ENCODE measurements around the gene CSTPP1. TPM values are rescaled to one million over a fixed set of nuclear protein-coding genes. Genes with fewer than 3 reads are reported as not detected.
A peak's percentile ranks its signal among the peaks of the same experiment; 100 is the strongest.
"Not testable (repeated sequence)": the region's sequence is repeated elsewhere in the genome, so short reads cannot be mapped to it uniquely, and the experiment has no call there.

The CSTPP1 gene
- total RNA-seq, 1 donor from 2014 or later, result 58.5 TPM

GRCh38 chr11:46917109-46917761, 19.3 kb upstream of the CSTPP1 start:
- TF ChIP-seq CTCF (conservative IDR thresholded peaks at IDR 0.05), result no peak
- peaks cover 6% of the 10 kb centered on the region for H3K27me3 Mint-ChIP-seq (ENCODE audit: low read depth)
- H3K27ac Mint-ChIP-seq (ENCODE audit: unreplicated experiment), result no peak overlapping the region
- peak overlapping the region; percentile 97 for H3K4me3 Mint-ChIP-seq
- H3K36me3 Mint-ChIP-seq (ENCODE audit: low read depth), result no peaks in the 10 kb centered on the region
- H3K9me3 Mint-ChIP-seq, result no peaks in the 10 kb centered on the region
- peaks cover 56% of the 10 kb centered on the region for H3K4me1 Mint-ChIP-seq
- DNase-seq (ENCODE audit: low read depth, low spot score), result no peak

GRCh38 chr11:46917762-46918082, 18.8 kb upstream of the CSTPP1 start:
- peaks cover 51% of the 10 kb centered on the region for H3K4me1 Mint-ChIP-seq
- no peak for DNase-seq (ENCODE audit: low read depth, low spot score)
- no peak for TF ChIP-seq CTCF (conservative IDR thresholded peaks at IDR 0.05)
- H3K27me3 Mint-ChIP-seq (ENCODE audit: low read depth), result peaks cover 6% of the 10 kb centered on the region
- H3K27ac Mint-ChIP-seq (ENCODE audit: unreplicated experiment), result no peak overlapping the region
- no peaks in the 10 kb centered on the region for H3K9me3 Mint-ChIP-seq
- H3K36me3 Mint-ChIP-seq (ENCODE audit: low read depth), result no peaks in the 10 kb centered on the region
- peak overlapping the region; percentile 95 for H3K4me3 Mint-ChIP-seq

DNA sequence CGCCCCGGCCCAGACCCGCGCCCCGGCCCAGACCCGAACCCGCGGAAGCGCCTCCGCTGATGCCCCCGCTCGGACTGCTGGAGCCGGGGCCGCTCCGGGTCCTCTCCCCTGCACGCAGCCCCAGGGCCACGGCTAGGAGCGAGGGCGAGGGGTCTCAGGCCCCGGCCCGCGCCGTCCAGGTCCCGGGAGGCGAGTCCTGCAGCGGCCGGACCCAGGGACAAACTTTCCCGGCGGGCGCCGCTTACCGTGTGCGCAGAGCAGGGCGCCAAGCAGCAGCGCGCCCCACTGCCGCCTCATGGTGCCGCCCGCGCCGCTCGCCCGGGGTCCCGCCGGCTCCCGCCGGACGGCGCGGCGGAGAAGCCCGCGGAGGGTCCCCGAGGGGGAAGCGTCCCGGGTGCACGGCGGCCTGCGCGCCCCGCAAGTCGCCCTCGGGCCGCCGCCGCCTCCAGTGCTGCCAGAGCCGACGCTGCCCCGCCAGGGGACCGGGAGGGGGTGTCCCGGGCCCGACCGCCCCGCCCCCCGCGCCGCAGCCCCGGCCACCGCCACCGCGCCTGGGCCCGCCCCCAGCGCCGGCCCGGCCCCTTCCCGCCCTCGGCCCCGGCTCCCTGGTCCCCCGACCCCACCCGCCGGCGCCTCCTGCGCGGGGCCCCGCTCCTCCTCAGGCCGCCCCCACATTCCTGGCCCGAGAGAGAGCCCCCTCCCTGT, 18.3 kb upstream of the CSTPP1 start, which contains the start of gene LRP4:
TSS of gene LRP4 (minus strand) at position 468 of the 705 bp plus-strand sequence. CDS start at position 297, 171 bp downstream.
- Mint-ChIP-seq H3K36me3 (ENCODE audit: low read depth) (no peaks in the 10 kb centered on the region), H3K27ac (ENCODE audit: unreplicated experiment) (peak within 1 kb of the TSS; percentile 70), H3K27me3 (ENCODE audit: low read depth) (peaks cover 4% of the 10 kb centered on the region), H3K9me3 (no peaks in the 10 kb centered on the region), H3K4me1 (peaks cover 46% of the 10 kb centered on the region), H3K4me3 (peak within 1 kb of the TSS; percentile 96)
- DNase-seq (ENCODE audit: low read depth, low spot score), result peak; percentile 39
- TF ChIP-seq CTCF (conservative IDR thresholded peaks at IDR 0.05), result no peak

DNA sequence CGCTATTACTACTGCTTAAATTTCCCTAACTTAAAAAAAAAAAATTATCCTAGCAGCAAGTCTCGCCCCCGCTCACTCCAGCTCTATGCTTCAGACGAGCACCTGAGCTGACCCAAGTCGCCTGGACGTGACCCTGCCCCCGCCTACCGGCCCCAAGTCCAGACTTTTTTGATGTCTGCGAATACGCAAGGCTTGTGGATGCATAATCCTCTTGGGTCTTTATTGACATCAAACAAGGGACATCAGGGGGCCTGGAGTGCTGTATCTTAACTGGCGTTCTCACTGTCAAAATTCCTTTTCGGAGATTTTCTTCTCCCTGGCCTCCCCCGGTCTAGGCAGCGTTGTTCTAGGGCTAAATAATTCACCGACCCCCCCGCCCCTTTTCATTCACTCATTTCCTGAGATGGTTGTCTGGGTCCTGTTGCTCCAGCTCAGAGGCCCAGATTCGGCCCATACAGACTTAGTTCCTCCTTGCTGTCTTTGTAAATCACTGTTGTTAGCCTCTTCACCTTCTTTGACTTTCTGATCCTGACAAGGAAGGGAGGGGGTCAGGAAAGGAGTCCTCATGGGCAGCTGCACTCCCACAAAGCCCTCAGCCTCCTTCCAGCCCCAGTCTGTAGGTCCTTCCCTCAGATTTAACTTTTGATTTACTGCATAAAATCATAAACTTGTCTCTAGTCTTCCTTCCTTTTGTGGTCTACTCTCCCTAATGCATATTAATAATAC, 17.6 kb upstream of the CSTPP1 start:
- Mint-ChIP-seq H3K27ac (ENCODE audit: unreplicated experiment) (peak overlapping the region; percentile 70), H3K27me3 (ENCODE audit: low read depth) (peaks cover 4% of the 10 kb centered on the region), H3K36me3 (ENCODE audit: low read depth) (no peaks in the 10 kb centered on the region), H3K4me1 (peaks cover 38% of the 10 kb centered on the region), H3K9me3 (no peaks in the 10 kb centered on the region), H3K4me3 (peak overlapping the region; percentile 96)
- no peak for DNase-seq (ENCODE audit: low read depth, low spot score)
- TF ChIP-seq CTCF (conservative IDR thresholded peaks at IDR 0.05), result no peak

GRCh38 chr11:46920755-46921154, 15.8 kb upstream of the CSTPP1 start:
- peaks cover 26% of the 10 kb centered on the region for H3K4me1 Mint-ChIP-seq
- DNase-seq (ENCODE audit: low read depth, low spot score), result no peak
- TF ChIP-seq CTCF (conservative IDR thresholded peaks at IDR 0.05), result no peak
- H3K27me3 Mint-ChIP-seq (ENCODE audit: low read depth), result peaks cover 4% of the 10 kb centered on the region
- no peaks in the 10 kb centered on the region for H3K9me3 Mint-ChIP-seq
- H3K27ac Mint-ChIP-seq (ENCODE audit: unreplicated experiment), result no peak overlapping the region
- peak overlapping the region; percentile 70 for H3K4me3 Mint-ChIP-seq
- H3K36me3 Mint-ChIP-seq (ENCODE audit: low read depth), result no peaks in the 10 kb centered on the region

DNA sequence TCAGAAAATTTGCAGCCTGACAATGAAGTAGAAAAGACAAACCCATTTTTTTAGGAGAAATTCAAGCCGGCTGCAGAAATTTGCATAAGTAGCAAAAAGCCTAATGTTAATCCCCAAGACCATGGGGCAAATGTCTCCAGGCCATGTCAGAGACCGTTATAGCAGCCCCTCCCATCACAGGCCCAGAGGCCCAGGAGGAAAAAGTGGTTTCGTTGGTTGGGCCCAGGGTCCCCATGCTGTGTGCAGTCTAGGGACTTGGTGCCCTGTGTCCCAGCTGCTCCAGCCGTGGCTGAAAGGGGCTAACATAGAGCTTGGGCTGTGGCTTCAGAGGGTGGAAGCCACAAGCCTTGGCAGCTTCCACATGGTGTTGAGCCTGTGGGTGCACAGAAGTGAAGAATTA, 8.6 kb upstream of the CSTPP1 start:
- not testable (repeated sequence) for DNase-seq (ENCODE audit: low read depth, low spot score); H3K4me3 Mint-ChIP-seq; H3K9me3 Mint-ChIP-seq; H3K27ac Mint-ChIP-seq (ENCODE audit: unreplicated experiment); H3K4me1 Mint-ChIP-seq; H3K36me3 Mint-ChIP-seq (ENCODE audit: low read depth)
- peaks cover 13% of the 10 kb centered on the region for H3K27me3 Mint-ChIP-seq (ENCODE audit: low read depth)

GRCh38 chr11:46928701-46929100, 7.9 kb upstream of the CSTPP1 start:
- H3K27ac Mint-ChIP-seq (ENCODE audit: unreplicated experiment), result not testable (repeated sequence)

More at GRCh38 chr11:46928701-46929100, 7.9 kb upstream of the CSTPP1 start:
- not testable (repeated sequence) for H3K9me3 Mint-ChIP-seq; H3K36me3 Mint-ChIP-seq (ENCODE audit: low read depth); H3K4me1 Mint-ChIP-seq; H3K4me3 Mint-ChIP-seq; DNase-seq (ENCODE audit: low read depth, low spot score)
- H3K27me3 Mint-ChIP-seq (ENCODE audit: low read depth), result peaks cover 16% of the 10 kb centered on the region

Measured in neural crest cell (in vitro differentiated cells).